Suprapubic skin (tissue), 4 donors: ENCODE measurements around the gene ZNF175.

ENCODE experiments used
- POLR2A ChIP-seq, 2 donors: fragments of 450-650 bp; IDR thresholded peaks; one replicate each; pipeline ENCODE4 v1.6.1; 2017; ENCODE audit warnings: antibody characterized with exemption in 2 of 2, mild to moderate bottlenecking in 2 of 2, moderate library complexity in 2 of 2
- POLR2AphosphoS5 ChIP-seq, 3 donors: sonication (generic); formaldehyde crosslinking; IDR thresholded peaks; one replicate each; pipeline ENCODE4 v1.6.1; 2017; ENCODE audit warnings: antibody characterized with exemption in 3 of 3

GRCh38 chr19:51546650-51547396 is 24.3 kb upstream of the ZNF175 start:
- TF ChIP-seq POLR2A (IDR thresholded peaks at IDR 0.05) (no peak), POLR2AphosphoS5 (IDR thresholded peaks at IDR 0.05) (no peak)
